ENCODE measurements around the gene ZNF107. TPM values are rescaled to one million over a fixed set of nuclear protein-coding genes. Genes with fewer than 3 reads are reported as not detected.

The ZNF107 gene
- total and polyA plus RNA-seq, 2 of the 13 experiments (the other 11 are each of a cell fraction or from before 2014, with no cell fraction given) = 2.5 to 5.4 TPM

- TF ChIP-seq ZNF883 (CRISPR knock-in tag; IDR thresholded peaks at IDR 0.05; ENCODE audit: not compliant biosample characterization) (no peak), ZSCAN12 (CRISPR knock-in tag; IDR thresholded peaks at IDR 0.05) (no peak), ZNF251 (CRISPR knock-in tag; IDR thresholded peaks at IDR 0.05) (no peak), ARID4A (CRISPR knock-in tag; IDR thresholded peaks at IDR 0.05; ENCODE audit: borderline replicate concordance) (peak; percentile 95), SPEN (CRISPR knock-in tag; IDR thresholded peaks at IDR 0.05; ENCODE audit: low read depth) (peak; percentile 47), NBN (conservative IDR thresholded peaks at IDR 0.05) (no peak), HNRNPH1 (optimal IDR thresholded peaks at IDR 0.05; ENCODE audit: low read depth, low read length) (no peak), MAZ (IDR thresholded peaks at IDR 0.05; ENCODE audit: borderline replicate concordance, low read depth, low read length) (no peak), MAZ (CRISPR knock-in tag; IDR thresholded peaks at IDR 0.05; ENCODE audit: low read depth) (peak; percentile 68; the same call in 1 of the 2 replicates), ZFAT (CRISPR knock-in tag; conservative IDR thresholded peaks at IDR 0.05) (no peak), ZNF83 (CRISPR knock-in tag; IDR thresholded peaks at IDR 0.05; ENCODE audit: borderline replicate concordance) (no peak), POLR2AphosphoS2 (IDR thresholded peaks at IDR 0.05; ENCODE audit: low read depth, low read length) (no peak), SNAI1 (CRISPR knock-in tag; IDR thresholded peaks at IDR 0.05; ENCODE audit: borderline replicate concordance) (no peak), ZNF556 (CRISPR knock-in tag; IDR thresholded peaks at IDR 0.05; ENCODE audit: borderline replicate concordance) (no peak), ZNF180 (CRISPR knock-in tag; IDR thresholded peaks at IDR 0.05; ENCODE audit: borderline replicate concordance, low read depth) (no peak), ZNF44 (CRISPR knock-in tag; IDR thresholded peaks at IDR 0.05) (no peak), ZNF263 (CRISPR knock-in tag; IDR thresholded peaks at IDR 0.05) (peak; percentile 60), ZNF17 (CRISPR knock-in tag; IDR thresholded peaks at IDR 0.05) (no peak), ZNF431 (CRISPR knock-in tag; IDR thresholded peaks at IDR 0.05; ENCODE audit: borderline replicate concordance, low read depth) (no peak), HOXD1 (CRISPR knock-in tag; IDR thresholded peaks at IDR 0.05) (no peak), CENPT (CRISPR knock-in tag; IDR thresholded peaks at IDR 0.05; ENCODE audit: low read depth) (no peak), SMC3 (IDR thresholded peaks at IDR 0.05; ENCODE audit: low read length) (no peak), ZFYVE20 (CRISPR knock-in tag; IDR thresholded peaks at IDR 0.05; ENCODE audit: borderline replicate concordance, low read depth) (no peak), MEIS1 (CRISPR knock-in tag; IDR thresholded peaks at IDR 0.05; ENCODE audit: borderline replicate concordance) (peak; percentile 73; the same call in 1 of the 2 replicates), SKIL (CRISPR knock-in tag; IDR thresholded peaks at IDR 0.05; ENCODE audit: borderline replicate concordance) (no peak), ZNF777 (CRISPR knock-in tag; IDR thresholded peaks at IDR 0.05) (no peak)
Measured at GRCh38 chr7:64665980-64666662, at the start of gene ZNF107 (continued).
